Stimulated activated memory B cell treated with anti-CD40 and anti-IgM and Interleukin-4, amounts not matched to agents 10 μg/mL and 1 μg/mL and 100 μg/mL, for 72 hours (primary cell): ENCODE results near the gene PROC.
A peak's percentile ranks its signal among the peaks of the same experiment; 100 is the strongest.

Experiments used
- ATAC-seq: fragments of 150-1000 bp; cut with Tn5 transposase; 2 replicates; pipeline ENCODE4 v1.10.0; 2021
- H3K27ac Mint-ChIP-seq: one replicate; pipeline ENCODE4 v1.8.0; 2022; ENCODE audit warnings: mild to moderate bottlenecking, mixed read lengths
- H3K27me3 Mint-ChIP-seq: one replicate; pipeline ENCODE4 v1.8.0; 2022; ENCODE audit warnings: mixed read lengths
- H3K36me3 Mint-ChIP-seq: one replicate; pipeline ENCODE4 v1.8.0; 2022; ENCODE audit warnings: mixed read lengths
- H3K4me1 Mint-ChIP-seq: one replicate; pipeline ENCODE4 v1.8.0; 2022; ENCODE audit warnings: mixed read lengths
- H3K4me3 Mint-ChIP-seq: one replicate; pipeline ENCODE4 v1.8.0; 2022; ENCODE audit warnings: mild to moderate bottlenecking, moderate library complexity, mixed read lengths
- H3K9me3 Mint-ChIP-seq: one replicate; pipeline ENCODE4 v1.8.0; 2022; ENCODE audit warnings: mixed read lengths

The PROC gene

DNA sequence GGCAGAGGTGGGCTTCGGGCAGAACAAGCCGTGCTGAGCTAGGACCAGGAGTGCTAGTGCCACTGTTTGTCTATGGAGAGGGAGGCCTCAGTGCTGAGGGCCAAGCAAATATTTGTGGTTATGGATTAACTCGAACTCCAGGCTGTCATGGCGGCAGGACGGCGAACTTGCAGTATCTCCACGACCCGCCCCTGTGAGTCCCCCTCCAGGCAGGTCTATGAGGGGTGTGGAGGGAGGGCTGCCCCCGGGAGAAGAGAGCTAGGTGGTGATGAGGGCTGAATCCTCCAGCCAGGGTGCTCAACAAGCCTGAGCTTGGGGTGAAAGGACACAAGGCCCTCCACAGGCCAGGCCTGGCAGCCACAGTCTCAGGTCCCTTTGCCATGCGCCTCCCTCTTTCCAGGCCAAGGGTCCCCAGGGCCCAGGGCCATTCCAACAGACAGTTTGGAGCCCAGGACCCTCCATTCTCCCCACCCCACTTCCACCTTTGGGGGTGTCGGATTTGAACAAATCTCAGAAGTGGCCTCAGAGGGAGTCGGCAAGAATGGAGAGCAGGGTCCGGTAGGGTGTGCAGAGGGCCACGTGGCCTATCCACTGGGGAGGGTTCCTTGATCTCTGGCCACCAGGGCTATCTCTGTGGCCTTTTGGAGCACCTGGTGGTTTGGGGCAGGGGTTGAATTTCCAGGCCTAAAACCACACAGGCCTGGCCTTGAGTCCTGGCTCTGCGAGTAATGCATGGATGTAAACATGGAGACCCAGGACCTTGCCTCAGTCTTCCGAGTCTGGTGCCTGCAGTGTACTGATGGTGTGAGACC lies at the start of gene PROC:
TSS of gene PROC (plus strand) at position 128 of the 812 bp plus-strand sequence. CDS start 1,516 bp downstream, outside the sequence.
- ATAC-seq, result no peak
- no peaks in the 10 kb centered on the region for H3K9me3 Mint-ChIP-seq
- peaks cover 16% of the 10 kb centered on the region for H3K27me3 Mint-ChIP-seq
- peaks cover 35% of the 10 kb centered on the region for H3K4me1 Mint-ChIP-seq
- H3K4me3 Mint-ChIP-seq, result peak within 1 kb of the TSS; percentile 18
- no peaks in the 10 kb centered on the region for H3K36me3 Mint-ChIP-seq
- H3K27ac Mint-ChIP-seq, result no peak within 1 kb of the TSS

DNA sequence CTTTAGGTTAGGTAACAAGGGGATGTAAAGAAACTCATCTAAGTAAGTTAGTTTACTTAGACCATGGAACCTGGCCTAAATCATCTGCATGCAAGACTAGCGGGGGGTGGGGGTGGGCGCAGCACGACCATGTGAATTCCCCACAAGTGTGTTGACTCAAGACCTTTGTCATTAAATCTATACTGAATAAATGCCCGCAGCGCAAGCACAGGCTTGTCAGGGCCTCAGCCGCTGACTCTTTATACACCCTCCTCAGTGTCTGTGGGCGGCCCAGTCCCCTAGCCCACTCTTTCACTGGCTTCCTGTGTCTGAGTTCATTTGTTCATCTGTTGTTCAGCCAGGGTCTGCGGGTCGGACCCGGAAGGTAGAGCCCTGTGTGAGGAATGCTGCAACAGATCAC lies 48.2 kb upstream of the PROC start:
- Mint-ChIP-seq H3K36me3 (peaks cover 42% of the 10 kb centered on the region), H3K4me3 (no peak overlapping the region), H3K4me1 (peaks cover 43% of the 10 kb centered on the region), H3K27me3 (no peaks in the 10 kb centered on the region), H3K27ac (no peak overlapping the region), H3K9me3 (peaks cover 23% of the 10 kb centered on the region)
- no peak for ATAC-seq

DNA sequence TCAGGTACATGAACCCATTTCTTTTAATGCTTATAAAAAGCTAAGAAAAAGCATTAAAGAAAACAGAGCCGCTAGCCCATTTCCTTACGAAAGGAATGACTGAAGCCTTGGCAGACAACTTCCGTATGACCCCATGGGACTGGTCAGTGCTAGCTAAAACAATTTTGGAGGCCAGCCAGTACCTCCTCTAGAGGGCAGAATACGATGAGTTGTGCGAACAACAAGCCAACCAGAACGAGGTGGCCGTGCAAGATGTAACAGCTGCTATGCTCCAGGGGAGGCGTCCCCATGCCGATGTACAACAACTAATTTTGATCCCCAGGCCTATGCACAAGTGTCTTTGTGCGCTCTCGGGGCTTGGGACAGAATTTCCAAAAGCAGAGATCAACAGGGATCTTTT lies 47.2 kb upstream of the PROC start:
- peaks cover 32% of the 10 kb centered on the region for H3K4me1 Mint-ChIP-seq
- no peak overlapping the region for H3K27ac Mint-ChIP-seq
- H3K27me3 Mint-ChIP-seq, result no peaks in the 10 kb centered on the region
- H3K4me3 Mint-ChIP-seq, result no peak overlapping the region
- H3K9me3 Mint-ChIP-seq, result peaks cover 26% of the 10 kb centered on the region
- no peak for ATAC-seq
- H3K36me3 Mint-ChIP-seq, result peaks cover 49% of the 10 kb centered on the region

DNA sequence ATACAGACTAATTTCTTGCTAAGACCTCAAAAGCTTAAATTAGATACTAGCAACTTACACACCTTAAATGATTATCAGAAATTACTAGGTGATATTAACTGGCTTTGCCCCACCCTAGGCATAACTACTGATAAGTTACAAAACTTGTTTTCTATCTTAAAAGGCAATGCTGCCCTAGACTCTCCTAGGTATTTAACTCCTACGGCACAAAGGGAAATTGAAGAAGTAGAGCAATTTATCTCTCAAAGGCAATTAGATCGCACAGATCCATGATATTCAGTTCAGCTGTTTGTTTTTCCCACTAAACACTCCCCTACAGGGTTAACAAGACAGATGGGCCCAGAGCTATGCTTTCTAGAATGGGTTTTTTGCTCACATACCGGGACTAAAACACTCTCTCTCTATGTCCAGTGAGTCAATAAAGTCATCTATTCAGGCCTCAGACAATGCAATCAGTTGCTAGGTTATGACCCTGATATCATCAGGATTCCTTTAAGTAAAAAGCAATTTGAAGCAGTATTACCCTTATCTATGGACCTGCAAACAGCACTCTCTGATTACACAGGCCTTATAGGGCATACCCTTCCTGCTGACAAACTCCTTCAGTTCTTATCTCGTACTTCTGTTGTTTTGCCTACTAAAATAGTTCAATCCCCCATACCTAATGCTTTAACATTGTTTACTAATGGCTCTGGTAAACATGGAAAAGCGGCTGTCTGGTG lies 44.7 kb upstream of the PROC start:
- H3K4me3 Mint-ChIP-seq, result no peak overlapping the region
- ATAC-seq, result no peak
- peaks cover 29% of the 10 kb centered on the region for H3K9me3 Mint-ChIP-seq
- H3K27ac Mint-ChIP-seq, result no peak overlapping the region
- no peaks in the 10 kb centered on the region for H3K27me3 Mint-ChIP-seq
- peaks cover 26% of the 10 kb centered on the region for H3K4me1 Mint-ChIP-seq
- H3K36me3 Mint-ChIP-seq, result peaks cover 54% of the 10 kb centered on the region

DNA sequence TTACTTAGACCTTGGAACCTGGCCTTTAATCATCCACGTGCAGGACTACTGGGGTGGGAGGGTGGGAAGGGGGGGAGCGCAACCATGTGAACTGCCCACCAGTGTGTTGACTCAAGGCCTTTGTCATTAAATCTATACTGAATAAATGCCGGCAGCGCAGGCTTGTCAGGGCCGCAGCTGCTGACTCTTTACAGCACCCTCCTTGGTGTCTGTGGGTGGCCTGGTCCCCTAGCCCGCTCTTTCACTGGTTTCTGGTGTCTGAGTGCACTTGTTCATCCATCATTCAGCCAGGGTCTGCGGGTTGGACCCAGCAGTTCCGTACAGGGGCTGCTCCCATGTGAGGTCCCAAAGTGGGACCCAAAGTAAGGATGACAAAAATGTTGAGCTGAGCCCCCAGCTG lies 42.0 kb upstream of the PROC start:
- H3K9me3 Mint-ChIP-seq, result peaks cover 23% of the 10 kb centered on the region
- H3K4me1 Mint-ChIP-seq, result peaks cover 42% of the 10 kb centered on the region
- H3K4me3 Mint-ChIP-seq, result no peak overlapping the region
- no peaks in the 10 kb centered on the region for H3K27me3 Mint-ChIP-seq
- H3K36me3 Mint-ChIP-seq, result peaks cover 35% of the 10 kb centered on the region
- no peak overlapping the region for H3K27ac Mint-ChIP-seq
- no peak for ATAC-seq

DNA sequence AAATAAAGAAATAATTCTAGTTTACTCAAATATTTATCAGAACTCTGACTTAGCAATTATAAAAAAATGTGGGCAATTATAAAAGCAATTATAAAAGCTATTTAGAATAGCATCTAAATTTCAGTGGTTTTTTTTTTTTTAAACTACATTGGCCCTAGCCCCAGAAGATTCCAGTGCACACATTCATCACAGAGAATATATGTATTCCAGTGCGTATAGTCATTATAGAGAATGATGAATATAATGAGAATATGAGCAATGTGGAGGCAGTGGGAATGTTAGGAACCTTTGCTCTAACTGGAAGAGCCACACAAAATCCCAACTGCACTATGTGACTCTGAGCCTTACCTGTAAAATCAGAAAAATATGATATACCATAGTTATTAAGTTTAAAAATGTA lies 41.0 kb upstream of the PROC start:
- H3K36me3 Mint-ChIP-seq, result peaks cover 27% of the 10 kb centered on the region
- H3K4me1 Mint-ChIP-seq, result peaks cover 51% of the 10 kb centered on the region
- peaks cover 18% of the 10 kb centered on the region for H3K9me3 Mint-ChIP-seq
- H3K27ac Mint-ChIP-seq, result no peak overlapping the region
- ATAC-seq, result no peak
- no peaks in the 10 kb centered on the region for H3K27me3 Mint-ChIP-seq
- H3K4me3 Mint-ChIP-seq, result no peak overlapping the region

DNA sequence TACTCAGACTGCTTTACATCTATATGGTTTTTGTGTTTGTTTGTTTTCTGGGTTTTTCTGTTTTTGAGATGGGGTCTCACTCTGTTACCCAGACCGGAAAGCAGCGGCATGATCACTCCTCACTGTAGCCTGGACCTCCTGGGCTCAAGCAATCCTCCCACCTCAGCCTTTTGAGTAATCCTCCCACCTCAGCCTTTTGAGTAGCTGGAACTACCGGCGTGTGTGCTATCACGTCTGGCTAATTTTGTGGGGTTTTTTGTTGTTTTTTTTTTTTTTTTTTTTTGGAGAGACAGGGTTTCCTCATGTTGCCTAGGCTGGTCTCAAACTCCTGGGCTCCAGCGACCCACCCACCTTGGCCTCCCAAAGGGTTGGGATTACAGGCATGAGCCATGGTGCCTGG lies 39.5 kb upstream of the PROC start:
- ATAC-seq, result no peak
- Mint-ChIP-seq H3K27me3 (no peaks in the 10 kb centered on the region), H3K4me3 (no peak overlapping the region), H3K4me1 (peaks cover 61% of the 10 kb centered on the region), H3K27ac (no peak overlapping the region), H3K9me3 (peaks cover 15% of the 10 kb centered on the region), H3K36me3 (peaks cover 32% of the 10 kb centered on the region)

DNA sequence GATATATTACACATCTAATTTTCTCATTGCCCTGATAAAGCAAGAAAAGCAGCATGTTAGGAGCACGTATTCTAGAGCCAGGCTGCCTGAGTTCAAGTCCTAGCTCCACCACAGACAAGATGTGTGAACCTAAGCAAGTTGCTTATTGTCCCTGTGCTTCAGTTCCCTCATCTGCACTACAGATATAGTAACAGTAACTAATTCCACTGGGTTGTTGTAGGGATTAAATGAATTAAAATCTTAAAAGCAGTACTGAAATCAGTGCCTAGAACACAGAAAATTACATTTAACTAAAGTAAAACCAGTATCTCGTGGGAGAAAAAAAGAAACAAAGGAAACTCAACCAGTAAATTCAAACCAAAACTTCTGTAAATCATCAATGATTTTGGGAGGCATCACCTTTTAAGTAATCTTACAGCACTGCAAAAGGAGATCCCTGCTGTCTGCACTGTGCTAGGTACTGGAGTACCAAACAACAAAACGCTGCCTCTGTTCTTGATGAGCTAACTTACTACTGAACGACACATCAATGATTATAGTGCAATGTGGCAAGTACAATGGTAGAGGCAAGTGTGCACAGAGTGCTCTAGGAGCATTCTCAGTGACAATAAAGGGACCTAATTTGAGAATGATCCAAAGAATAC lies 38.4 kb upstream of the PROC start:
- Mint-ChIP-seq H3K4me1 (peaks cover 60% of the 10 kb centered on the region), H3K9me3 (peaks cover 5% of the 10 kb centered on the region), H3K27ac (no peak overlapping the region), H3K36me3 (peaks cover 30% of the 10 kb centered on the region), H3K27me3 (no peaks in the 10 kb centered on the region), H3K4me3 (no peak overlapping the region)
- ATAC-seq, result no peak

DNA sequence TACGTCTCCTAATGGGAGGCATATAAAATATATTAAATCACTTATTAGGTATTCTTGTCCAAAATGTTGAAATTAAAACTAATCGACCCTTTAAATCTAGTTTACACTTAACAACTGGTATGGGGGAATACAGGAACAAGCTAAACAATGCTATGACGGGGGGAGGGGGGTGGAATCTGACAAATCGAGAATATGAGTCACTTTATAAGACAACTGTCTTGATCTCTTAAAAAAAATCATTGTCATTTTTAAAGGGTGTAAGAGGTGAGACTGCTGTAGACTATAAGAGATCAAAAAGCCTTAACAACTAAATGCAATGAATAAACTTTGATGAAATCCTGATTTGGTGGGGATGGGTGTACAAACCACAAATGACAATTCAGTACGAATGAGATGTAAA lies 36.5 kb upstream of the PROC start:
- no peak overlapping the region for H3K4me3 Mint-ChIP-seq
- no peaks in the 10 kb centered on the region for H3K9me3 Mint-ChIP-seq
- peaks cover 23% of the 10 kb centered on the region for H3K36me3 Mint-ChIP-seq
- H3K4me1 Mint-ChIP-seq, result peaks cover 78% of the 10 kb centered on the region
- H3K27me3 Mint-ChIP-seq, result no peaks in the 10 kb centered on the region
- no peak overlapping the region for H3K27ac Mint-ChIP-seq
- no peak for ATAC-seq

DNA sequence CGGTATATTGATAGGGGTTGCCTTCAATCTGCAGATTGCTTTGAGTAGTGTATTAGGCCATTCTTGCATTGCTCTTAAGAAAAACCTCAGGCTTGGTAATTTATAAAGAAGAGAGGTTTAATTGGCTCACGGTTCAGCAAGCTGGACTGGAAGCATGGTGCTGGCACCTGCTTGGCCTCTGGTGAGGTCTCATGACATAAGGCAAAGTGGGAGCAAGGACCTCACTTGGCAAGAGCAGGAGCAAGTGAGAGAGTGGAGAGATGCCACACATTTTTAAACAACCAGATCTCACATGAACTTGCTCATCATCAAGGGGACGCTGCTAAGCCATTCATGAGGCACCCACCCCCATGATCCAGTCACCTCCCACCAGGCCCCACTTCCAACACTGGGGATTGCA lies 35.4 kb upstream of the PROC start:
- Mint-ChIP-seq H3K9me3 (no peaks in the 10 kb centered on the region), H3K27ac (no peak overlapping the region), H3K4me3 (no peak overlapping the region), H3K27me3 (no peaks in the 10 kb centered on the region), H3K4me1 (peaks cover 78% of the 10 kb centered on the region), H3K36me3 (peaks cover 23% of the 10 kb centered on the region)
- no peak for ATAC-seq

DNA sequence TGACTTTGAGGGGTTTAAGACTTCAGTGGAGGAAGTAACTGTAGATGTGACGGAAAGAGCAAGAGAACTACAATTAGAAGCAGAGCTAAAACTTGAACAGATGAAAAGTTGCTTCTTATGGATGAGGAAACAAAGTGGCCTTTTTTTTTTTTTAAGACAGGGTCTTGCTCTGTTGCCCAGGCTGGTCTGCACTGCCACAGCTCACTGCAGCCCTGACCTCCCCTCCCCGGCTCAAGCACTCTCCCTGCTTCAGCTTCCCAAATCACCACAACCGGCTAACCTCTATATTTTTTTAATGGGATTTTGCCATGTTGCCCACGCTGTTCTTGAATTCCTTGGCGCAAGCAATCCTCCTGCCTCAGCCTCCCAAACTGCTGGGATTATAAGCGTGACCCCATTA lies 33.7 kb upstream of the PROC start:
- no peak overlapping the region for H3K4me3 Mint-ChIP-seq
- no peak overlapping the region for H3K27ac Mint-ChIP-seq
- peaks cover 83% of the 10 kb centered on the region for H3K4me1 Mint-ChIP-seq
- no peaks in the 10 kb centered on the region for H3K9me3 Mint-ChIP-seq
- ATAC-seq, result no peak
- no peaks in the 10 kb centered on the region for H3K27me3 Mint-ChIP-seq
- H3K36me3 Mint-ChIP-seq, result peaks cover 23% of the 10 kb centered on the region

DNA sequence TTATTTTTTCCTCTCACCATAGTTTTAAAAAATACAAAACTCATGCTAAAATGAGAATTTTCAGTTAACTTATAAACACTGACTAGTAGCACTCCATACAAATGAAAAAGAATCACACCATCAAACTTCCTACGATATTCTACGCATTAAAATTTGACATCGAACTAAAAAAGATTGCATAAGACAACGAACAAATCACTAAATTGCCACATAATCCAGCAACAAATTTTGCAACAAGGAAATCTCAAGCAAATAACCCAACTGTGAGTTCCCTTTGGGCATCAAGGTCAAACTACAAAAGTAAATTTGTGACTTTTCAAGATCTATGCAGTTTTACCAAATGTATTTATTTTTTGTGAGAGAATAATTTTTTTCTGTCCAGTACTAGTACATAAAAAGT lies 32.0 kb upstream of the PROC start:
- H3K4me1 Mint-ChIP-seq, result peaks cover 82% of the 10 kb centered on the region
- peaks cover 29% of the 10 kb centered on the region for H3K36me3 Mint-ChIP-seq
- H3K9me3 Mint-ChIP-seq, result peaks cover 3% of the 10 kb centered on the region
- no peak for ATAC-seq
- peak overlapping the region; percentile 95 for H3K27ac Mint-ChIP-seq
- H3K27me3 Mint-ChIP-seq, result no peaks in the 10 kb centered on the region
- peak overlapping the region; percentile 88 for H3K4me3 Mint-ChIP-seq

DNA sequence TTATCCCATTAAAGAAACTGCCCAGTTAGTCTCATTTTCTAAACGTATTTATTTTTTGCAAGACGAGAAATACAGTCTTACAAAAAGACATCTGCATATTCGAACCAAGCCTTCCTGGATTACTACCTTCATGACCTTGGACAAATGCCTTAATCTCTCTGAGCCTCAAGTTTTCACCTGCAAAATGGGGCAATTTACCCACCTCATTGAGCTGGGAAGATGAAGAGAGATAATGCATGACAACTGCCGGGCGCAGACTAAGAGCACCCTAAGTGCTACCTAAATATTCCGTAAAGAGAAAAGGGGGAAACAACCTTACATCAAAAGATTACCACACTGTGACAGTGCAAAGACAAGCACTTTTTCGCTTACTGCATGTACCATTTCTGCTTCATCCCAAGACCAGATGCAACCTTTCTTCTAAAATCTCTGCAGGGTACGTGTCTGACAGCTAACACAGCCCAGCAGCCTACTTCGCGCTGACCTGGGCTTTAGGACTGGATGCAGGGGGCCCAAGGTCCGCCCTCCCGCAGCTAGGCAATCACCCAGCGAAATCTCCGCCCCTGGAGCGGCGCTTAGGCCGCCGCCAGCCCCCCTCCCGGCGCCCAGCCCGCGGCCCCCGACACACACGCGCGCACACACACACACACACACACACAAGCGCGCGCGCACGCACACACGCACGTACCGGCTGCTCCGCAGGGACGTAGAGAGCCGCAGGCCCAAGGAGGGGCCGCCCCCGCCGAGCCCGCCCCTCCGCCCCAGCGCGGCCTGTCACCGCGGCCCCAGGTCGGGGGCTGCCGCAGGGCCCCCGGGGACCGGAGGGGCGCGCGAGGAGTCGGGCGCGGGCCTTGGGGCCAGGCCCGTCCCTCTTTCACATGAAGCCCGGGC lies 31.2 kb upstream of the PROC start:
- H3K4me1 Mint-ChIP-seq, result peaks cover 80% of the 10 kb centered on the region
- ATAC-seq, result peak; percentile 90
- peak overlapping the region; percentile 95 for H3K27ac Mint-ChIP-seq
- H3K27me3 Mint-ChIP-seq, result no peaks in the 10 kb centered on the region
- H3K36me3 Mint-ChIP-seq, result peaks cover 30% of the 10 kb centered on the region
- peak overlapping the region; percentile 88 for H3K4me3 Mint-ChIP-seq
- peaks cover 3% of the 10 kb centered on the region for H3K9me3 Mint-ChIP-seq

DNA sequence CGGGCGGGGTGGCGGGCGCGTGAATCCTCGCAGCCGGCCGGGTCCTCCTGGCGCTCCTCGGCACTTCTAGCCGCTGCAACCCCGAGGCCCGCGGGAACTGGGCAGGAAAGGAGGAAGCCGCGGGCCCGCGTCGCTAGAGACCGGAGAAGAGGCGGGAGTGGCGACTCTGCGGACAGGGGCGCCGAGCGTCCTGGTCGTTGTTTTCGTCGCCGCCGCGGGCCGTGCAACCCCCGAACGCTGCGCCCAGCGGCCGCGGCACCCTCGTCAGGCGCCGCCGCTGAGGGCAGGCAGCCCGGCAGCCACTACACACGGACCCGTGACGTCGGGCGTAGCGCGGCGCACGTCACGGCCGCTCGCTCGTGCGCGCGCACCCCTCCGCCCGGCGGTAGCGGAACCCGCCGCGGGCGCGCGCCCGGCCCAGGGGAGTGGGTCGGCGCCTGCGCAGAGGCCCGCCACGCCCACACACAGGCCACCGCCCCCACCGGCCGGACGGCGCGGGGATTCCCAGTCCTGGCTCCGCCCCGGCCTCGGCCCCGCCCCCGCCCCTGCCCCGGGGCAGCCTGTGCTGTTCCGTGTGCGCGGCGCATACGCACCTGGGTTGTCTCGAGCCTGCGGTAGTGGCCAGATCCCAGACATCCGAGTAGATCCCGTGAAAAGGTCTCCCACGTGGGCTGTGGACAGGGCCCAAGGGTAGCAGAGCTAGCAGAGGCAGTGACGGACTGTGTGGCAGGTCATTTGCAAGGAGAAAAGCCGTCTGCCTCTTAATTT lies 30.4 kb upstream of the PROC start, which contains the start of gene MAP3K2:
TSS of gene MAP3K2 (minus strand) at position 321 of the 768 bp plus-strand sequence. CDS start 44,846 bp downstream, outside the sequence.
- Mint-ChIP-seq H3K4me3 (peak within 1 kb of the TSS; percentile 90), H3K4me1 (peaks cover 83% of the 10 kb centered on the region), H3K27me3 (no peaks in the 10 kb centered on the region), H3K9me3 (peaks cover 3% of the 10 kb centered on the region), H3K36me3 (peaks cover 36% of the 10 kb centered on the region), H3K27ac (peak within 1 kb of the TSS; percentile 95)
- peak; percentile 89 for ATAC-seq
